CD4-positive, alpha-beta T cell treated with Interleukin-15 for 1 hour (primary cell): ENCODE measurements around the gene WDR90.
"Not testable (repeated sequence)": the region's sequence is repeated elsewhere in the genome, so short reads cannot be mapped to it uniquely, and the experiment has no call there.

Experiments
- DNase-seq: peaks from one replicate; pipeline ENCODE4 v3.0.0-alpha.2; 2020

The WDR90 gene

GRCh38 chr16:677316-678190 is 28.4 kb downstream of the WDR90 start:
- DNase-seq: no peak

- DNase-seq: no peak
These were observed 29.2 kb downstream of the WDR90 start for GRCh38 chr16:678209-678857.

- DNase-seq: peak; percentile 62
These were observed 30.0 kb downstream of the WDR90 start for GRCh38 chr16:678858-679813.

- peak; percentile 86 for DNase-seq
These were observed 30.9 kb downstream of the WDR90 start, which contains the start of gene STUB1 for GRCh38 chr16:679814-680624. Gene STUB1, plus strand, starts transcription at chr16:680410. Its CDS starts 116 bp downstream, at chr16:680526.

- no peak for DNase-seq
These were observed 31.4 kb downstream of the WDR90 start for GRCh38 chr16:680625-680945.

- DNase-seq: no peak
These were observed 32.0 kb downstream of the WDR90 start for GRCh38 chr16:680967-681745.

GRCh38 chr16:681746-682427 is 32.7 kb downstream of the WDR90 start:
- no peak for DNase-seq

GRCh38 chr16:682493-683395 is 33.6 kb downstream of the WDR90 start:
- DNase-seq: no peak

GRCh38 chr16:683396-684070 is 34.4 kb downstream of the WDR90 start:
- DNase-seq: no peak

GRCh38 chr16:684071-684794 is 35.1 kb downstream of the WDR90 start, which contains the start of gene JMJD8:
Gene JMJD8, minus strand, starts transcription at chr16:684334. Its CDS starts 15 bp downstream, at chr16:684319.
- DNase-seq: peak; percentile 98

GRCh38 chr16:684961-685696 is 36.0 kb downstream of the WDR90 start:
- no peak for DNase-seq

GRCh38 chr16:685967-686366 is 36.8 kb downstream of the WDR90 start:
- DNase-seq: no peak

- no peak for DNase-seq
These were observed 37.5 kb downstream of the WDR90 start for GRCh38 chr16:686459-687260.

GRCh38 chr16:687499-687898 is 38.3 kb downstream of the WDR90 start:
- no peak for DNase-seq

- DNase-seq: no peak
These were observed 40.2 kb downstream of the WDR90 start for GRCh38 chr16:689175-689897.

- DNase-seq: not testable (repeated sequence)
These were observed 42.1 kb downstream of the WDR90 start for GRCh38 chr16:691242-691641.
